T47D (cell line): ENCODE measurements around the gene GYS2.

Experiments
- DNase-seq, 2 experiments: peaks; one replicate each; pipeline versions ENCODE4 v3.0.0 to v3.0.0-alpha.2; 2011 to 2012; ENCODE audit warnings: low read depth in 1 of 2, low spot score in 1 of 2
- JUND ChIP-seq: IDR thresholded peaks from 2 replicates; pipeline ENCODE4 v1.6.1; 2012; ENCODE audit warnings: low read depth
- in situ Hi-C: cut with HindIII; loops from 2 replicates; pipeline ENCODE4 v1.10.0; 2016; ENCODE audit warnings: low sequenced_read_pairs, low pct_unique_long_range_greater_than_20kb

GYS2 gene

GRCh38 chr12:21538061-21538653, 66.5 kb downstream of the GYS2 start:
- DNase-seq, result no peak
- no peak for TF ChIP-seq JUND
- in situ Hi-C loops, result no loop called here

- TF ChIP-seq JUND, result no peak
- no peak for DNase-seq
- in situ Hi-C loops, result no loop called here
Measured at GRCh38 chr12:21529456-21529855, 75.2 kb downstream of the GYS2 start.

- in situ Hi-C loops, result no loop called here
- no peak for DNase-seq
- no peak for TF ChIP-seq JUND
Measured at GRCh38 chr12:21528953-21529352, 75.7 kb downstream of the GYS2 start.

GRCh38 chr12:21527451-21528180, 77.0 kb downstream of the GYS2 start:
- in situ Hi-C loops, result no loop called here
- no peak for TF ChIP-seq JUND
- peak in 1 of 2 experiments; percentile 34 for DNase-seq

GRCh38 chr12:21526721-21527345, 77.8 kb downstream of the GYS2 start:
- DNase-seq, result no peak
- in situ Hi-C loops, result no loop called here
- TF ChIP-seq JUND, result no peak

- TF ChIP-seq JUND, result no peak
- in situ Hi-C loops, result no loop called here
- DNase-seq, result peak in 1 of 2 experiments; percentile 24
Measured at GRCh38 chr12:21526053-21526452, 78.6 kb downstream of the GYS2 start, which contains the start of gene SPX. TSS of gene SPX (plus strand) at chr12:21526296. CDS start at chr12:21526473, 177 bp downstream.

GRCh38 chr12:21523148-21523547, 81.5 kb downstream of the GYS2 start:
- no peak for TF ChIP-seq JUND
- in situ Hi-C loops, result no loop called here
- no peak for DNase-seq

GRCh38 chr12:21521541-21521940, 83.1 kb downstream of the GYS2 start:
- in situ Hi-C loops, result no loop called here
- DNase-seq, result no peak
- no peak for TF ChIP-seq JUND

- in situ Hi-C loops, result no loop called here
- TF ChIP-seq JUND, result no peak
- DNase-seq, result no peak
Measured at GRCh38 chr12:21518451-21518850, 86.2 kb downstream of the GYS2 start.

- DNase-seq, result no peak
- TF ChIP-seq JUND, result no peak
- in situ Hi-C loops, result no loop called here
Measured at GRCh38 chr12:21516281-21516680, 88.4 kb downstream of the GYS2 start.

- no peak for TF ChIP-seq JUND
- DNase-seq, result no peak
- in situ Hi-C loops, result no loop called here
Measured at GRCh38 chr12:21509768-21510167, 94.9 kb downstream of the GYS2 start.

- no peak for DNase-seq
- in situ Hi-C loops, result no loop called here
- TF ChIP-seq JUND, result no peak
Measured at GRCh38 chr12:21507849-21508248, 96.8 kb downstream of the GYS2 start.

GRCh38 chr12:21505888-21506287, 98.8 kb downstream of the GYS2 start:
- no peak for TF ChIP-seq JUND
- DNase-seq, result no peak
- in situ Hi-C loops, result no loop called here
